ENCODE data around the gene LUZP2. TPM values are rescaled to one million over a fixed set of nuclear protein-coding genes. Genes with fewer than 3 reads are reported as not detected.
"Not testable (repeated sequence)": the region's sequence is repeated elsewhere in the genome, so short reads cannot be mapped to it uniquely, and the experiment has no call there.

Gene LUZP2
- polyA plus RNA-seq, 1 donor, result 0.71 TPM

- DNase-seq, result no peak
Measured at GRCh38 chr11:24925091-24925490, 428.2 kb downstream of the LUZP2 start.

GRCh38 chr11:24932110-24933000, 435.5 kb downstream of the LUZP2 start:
- DNase-seq, result no peak

- DNase-seq, result no peak
Measured at GRCh38 chr11:24934733-24935439, 438.0 kb downstream of the LUZP2 start.

- no peak for DNase-seq
Measured at GRCh38 chr11:24944891-24945290, 448.0 kb downstream of the LUZP2 start.

DNA sequence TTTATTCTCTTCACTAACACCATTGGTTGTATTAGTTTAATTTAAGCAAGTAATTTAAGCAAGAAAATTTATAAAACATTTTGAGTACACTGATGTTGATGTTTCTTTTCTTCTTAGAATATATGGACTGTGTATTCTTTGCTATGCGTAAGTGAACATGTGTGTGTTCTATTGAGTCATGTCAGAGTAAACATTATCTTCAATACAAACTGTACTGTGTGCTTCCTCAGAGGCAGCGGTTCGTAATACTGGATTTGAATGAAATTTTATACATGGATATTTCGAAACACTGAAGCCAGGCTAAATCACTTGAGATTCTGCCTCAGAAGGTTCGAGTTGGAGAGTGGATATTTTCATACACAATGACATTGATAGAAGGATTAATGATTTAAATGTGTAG, 452.6 kb downstream of the LUZP2 start:
- DNase-seq, result no peak

GRCh38 chr11:24963852-24964251, 467.0 kb downstream of the LUZP2 start:
- no peak for DNase-seq

GRCh38 chr11:24965748-24966147, 468.9 kb downstream of the LUZP2 start:
- no peak for DNase-seq

DNA sequence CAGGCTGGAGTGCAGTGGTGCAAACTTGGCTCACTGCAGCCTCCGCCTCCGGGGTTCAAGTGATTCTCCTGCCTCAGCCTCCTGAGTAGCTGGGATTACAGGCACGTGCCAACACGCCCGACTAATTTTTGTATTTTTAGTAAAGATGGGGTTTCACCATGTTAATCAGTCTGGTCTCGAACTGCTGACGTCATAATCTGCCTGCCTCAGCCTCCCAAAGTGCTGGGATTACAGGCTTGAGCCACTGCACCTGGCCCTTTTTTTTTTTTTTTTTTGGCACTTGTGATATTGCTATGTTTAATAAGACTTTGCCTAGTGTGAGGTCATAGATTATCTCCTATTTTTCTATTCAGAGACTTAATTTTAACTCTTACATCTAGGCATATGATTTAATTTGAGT, 497.1 kb downstream of the LUZP2 start:
- not testable (repeated sequence) for DNase-seq

- DNase-seq, result not testable (repeated sequence)
Measured at GRCh38 chr11:24999929-25000328, 503.1 kb downstream of the LUZP2 start.

GRCh38 chr11:25037431-25037830, 540.6 kb downstream of the LUZP2 start:
- no peak for DNase-seq

- DNase-seq, result no peak
Measured at GRCh38 chr11:25038131-25038530, 541.3 kb downstream of the LUZP2 start.

DNA sequence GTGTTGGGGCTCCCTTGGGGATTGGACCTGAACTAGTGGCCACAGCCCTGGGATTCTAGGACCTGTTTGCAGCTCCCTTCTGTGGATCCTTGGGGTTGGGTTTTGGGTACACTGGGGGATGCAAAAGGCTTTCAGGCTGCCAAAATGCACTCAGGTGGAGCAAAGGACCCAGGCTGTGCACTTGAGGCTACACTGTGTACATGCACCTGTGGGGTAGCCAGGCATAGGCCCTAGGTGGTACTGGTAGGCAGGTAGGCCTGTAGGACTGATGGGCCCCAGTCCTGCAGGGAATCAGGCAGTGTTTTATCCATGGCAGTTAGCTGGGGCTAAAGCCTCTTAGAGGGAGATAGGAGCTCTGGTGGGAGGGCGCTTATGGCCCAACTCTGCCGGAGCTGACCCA, 542.3 kb downstream of the LUZP2 start:
- DNase-seq, result no peak

- DNase-seq, result no peak
Measured at GRCh38 chr11:25048632-25049031, 551.8 kb downstream of the LUZP2 start.

GRCh38 chr11:25052844-25053243, 556.0 kb downstream of the LUZP2 start:
- no peak for DNase-seq

- DNase-seq, result no peak
Measured at GRCh38 chr11:25057861-25058260, 561.0 kb downstream of the LUZP2 start.

DNA sequence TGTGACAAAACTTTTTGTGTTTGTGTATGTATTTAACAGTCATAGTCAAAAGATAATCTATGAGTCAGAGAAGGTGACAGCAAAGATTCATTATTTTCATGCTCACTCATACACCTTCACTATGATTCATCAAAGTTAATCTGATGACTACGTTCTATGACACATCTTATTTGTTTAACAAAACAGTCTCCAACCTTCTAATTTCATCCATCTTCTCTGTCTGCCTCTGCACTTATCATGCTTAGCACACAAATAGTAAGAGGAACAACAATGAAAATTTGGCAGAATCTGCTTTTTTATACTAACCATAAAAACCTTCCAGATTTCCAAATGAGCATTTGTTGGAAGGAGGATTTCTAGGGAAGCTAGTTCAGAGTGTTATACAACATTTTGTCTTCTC, 568.9 kb downstream of the LUZP2 start:
- DNase-seq, result no peak

DNA sequence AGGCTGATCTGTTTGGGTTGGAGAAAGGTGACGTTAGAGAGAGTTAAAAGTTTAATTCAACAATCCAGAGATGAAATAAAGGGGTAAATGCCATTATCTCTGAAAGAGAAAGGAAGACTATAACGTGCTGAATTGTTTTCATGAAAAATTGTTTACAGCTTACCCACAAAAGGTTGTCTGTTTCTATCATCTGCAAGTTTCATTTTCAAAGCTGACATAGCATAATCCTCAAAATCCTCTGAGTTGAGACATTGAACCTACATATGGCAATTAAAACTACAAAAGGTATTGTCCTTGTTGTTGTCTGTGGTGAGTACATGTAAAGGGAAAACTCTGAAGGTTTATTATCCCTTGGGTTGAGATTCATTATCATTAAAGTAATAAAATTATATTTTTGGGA, 569.9 kb downstream of the LUZP2 start:
- no peak for DNase-seq

DNA sequence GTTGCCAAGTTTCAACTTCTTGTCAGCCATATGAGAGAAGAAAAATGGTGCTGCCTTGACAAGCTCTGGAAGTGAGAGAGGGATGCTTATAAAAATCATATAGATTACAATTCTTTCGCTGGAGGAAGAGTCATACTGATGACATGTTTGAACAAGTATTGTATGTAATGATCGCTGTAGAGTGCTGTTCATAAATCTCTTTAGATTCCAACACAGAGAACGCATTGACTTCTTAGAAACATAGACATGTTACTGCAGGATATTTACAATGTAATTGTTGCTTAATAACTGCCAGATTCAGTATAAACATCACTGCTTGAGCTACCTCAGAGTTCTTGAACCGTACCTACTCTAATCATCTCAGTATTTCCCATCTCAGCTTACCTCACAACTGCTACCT, 571.6 kb downstream of the LUZP2 start:
- no peak for DNase-seq

GRCh38 chr11:25094085-25094802, 597.4 kb downstream of the LUZP2 start:
- DNase-seq, result no peak

GRCh38 chr11:25119416-25119815, 622.6 kb downstream of the LUZP2 start:
- no peak for DNase-seq
